COLO668 (cell line): ENCODE measurements around the gene TYK2.

Source experiments
- DNase-seq: peaks from one replicate; lab custom pipeline; 2025; ENCODE audit not compliant: unreplicated experiment; lab: John Stamatoyannopoulos, UW

TYK2 gene

DNA sequence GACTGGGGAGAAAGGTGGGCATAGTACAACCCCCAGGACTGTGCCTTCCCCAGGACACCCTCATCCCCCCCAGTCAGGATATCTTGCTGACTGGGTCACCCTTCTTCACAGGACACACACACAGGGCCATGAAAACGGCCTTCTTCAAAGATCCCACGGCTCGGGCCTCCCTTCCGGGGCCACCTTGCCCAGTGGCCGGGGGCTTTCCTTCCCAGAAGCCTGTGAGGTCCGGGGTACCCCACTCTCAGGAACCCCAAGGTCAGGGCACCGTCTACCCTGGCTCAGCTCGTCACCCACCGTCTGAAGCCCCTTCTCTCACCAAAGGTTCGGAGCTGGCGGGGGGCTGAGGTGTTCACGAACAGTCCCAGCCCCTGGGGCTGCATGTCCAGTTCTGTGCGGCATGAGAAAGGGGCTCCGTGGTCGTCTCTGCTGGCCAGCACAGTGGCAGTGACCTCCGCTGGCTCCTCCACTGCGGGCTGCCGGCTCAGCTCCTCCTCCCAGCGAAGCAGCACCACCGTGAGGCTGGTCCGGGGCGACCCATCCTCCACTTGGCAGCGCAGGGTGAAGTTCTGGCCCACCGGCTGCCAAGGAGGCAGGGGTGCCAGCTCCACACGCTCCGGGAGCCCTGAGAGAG is 44.9 kb downstream of the TYK2 start:
- DNase-seq: no peak

DNA sequence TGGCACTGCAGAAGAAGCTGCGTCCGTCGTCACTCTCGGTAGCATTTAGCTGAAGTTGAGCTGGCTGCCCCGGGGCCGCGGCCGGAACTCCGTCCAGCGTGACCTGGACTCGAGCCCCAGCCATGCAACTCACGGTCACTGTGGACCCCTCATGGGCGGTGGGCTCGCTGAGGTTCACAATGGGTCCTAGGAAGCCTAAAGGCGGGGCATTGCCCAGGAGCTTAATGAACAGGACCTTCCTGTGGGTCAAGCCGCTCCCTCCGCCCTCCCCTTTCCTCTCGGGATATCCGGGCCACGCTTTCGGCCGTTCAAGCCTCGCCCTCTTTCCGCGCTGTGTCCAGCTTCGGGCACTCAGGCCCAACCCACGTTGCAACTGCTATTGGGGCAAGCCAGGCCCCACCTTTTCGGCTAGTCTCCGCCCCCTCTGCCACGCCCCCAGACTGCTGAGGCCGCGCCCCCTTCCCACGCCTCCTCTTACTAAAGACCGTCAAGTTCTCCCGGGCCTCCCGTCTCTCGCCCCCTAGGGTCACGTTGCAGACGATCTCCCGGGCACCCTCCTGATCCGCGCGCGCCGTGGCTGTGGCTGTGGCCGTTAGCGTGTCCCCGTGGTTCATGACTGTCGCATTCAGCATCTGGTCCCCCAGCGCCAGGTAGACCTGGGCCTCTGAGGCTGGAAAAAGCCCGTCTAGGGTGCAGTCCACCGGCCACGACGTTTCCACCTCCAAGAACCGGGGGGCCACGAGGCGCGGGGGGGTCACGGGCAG is 45.6 kb downstream of the TYK2 start:
- peak; percentile 77 for DNase-seq

DNA sequence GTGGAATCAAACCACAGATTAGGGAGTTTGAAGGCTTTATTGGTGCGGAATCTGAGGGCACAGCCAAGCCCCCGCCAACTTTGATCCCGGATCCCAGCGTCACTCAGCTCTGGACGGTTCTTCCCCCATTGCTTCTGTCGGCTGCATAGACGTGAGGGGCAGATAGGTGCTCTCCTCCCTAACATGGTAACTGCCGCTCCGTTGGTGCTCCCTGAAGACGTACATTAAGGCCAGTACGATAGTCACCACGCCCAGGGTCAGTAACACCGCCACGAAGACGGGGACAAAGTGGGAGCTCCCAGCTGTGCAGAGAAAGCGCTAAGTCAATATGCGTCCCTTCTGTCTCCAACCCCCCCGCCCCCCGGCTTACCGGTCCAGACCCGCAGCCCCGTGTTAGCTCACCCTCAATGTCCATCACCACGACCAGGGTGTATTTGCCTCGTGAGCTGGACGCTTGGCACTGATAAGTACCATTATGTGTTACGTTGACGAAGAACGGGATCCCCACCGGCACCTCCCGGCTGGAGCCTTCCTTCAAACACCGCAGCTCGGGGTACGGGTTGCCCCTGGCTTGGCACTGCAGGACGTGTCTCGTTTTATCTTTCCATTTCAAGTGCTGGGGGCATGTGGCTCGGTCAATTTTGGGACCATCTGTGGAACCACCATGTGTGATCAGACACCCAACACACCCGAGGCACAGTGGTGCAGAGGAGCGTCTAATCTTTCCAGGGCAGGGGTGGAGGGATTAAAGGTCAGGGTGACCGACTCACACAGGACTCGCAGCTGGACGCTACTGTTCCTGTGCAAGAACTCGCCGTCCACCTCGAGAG is 46.4 kb downstream of the TYK2 start:
- no peak for DNase-seq

DNA sequence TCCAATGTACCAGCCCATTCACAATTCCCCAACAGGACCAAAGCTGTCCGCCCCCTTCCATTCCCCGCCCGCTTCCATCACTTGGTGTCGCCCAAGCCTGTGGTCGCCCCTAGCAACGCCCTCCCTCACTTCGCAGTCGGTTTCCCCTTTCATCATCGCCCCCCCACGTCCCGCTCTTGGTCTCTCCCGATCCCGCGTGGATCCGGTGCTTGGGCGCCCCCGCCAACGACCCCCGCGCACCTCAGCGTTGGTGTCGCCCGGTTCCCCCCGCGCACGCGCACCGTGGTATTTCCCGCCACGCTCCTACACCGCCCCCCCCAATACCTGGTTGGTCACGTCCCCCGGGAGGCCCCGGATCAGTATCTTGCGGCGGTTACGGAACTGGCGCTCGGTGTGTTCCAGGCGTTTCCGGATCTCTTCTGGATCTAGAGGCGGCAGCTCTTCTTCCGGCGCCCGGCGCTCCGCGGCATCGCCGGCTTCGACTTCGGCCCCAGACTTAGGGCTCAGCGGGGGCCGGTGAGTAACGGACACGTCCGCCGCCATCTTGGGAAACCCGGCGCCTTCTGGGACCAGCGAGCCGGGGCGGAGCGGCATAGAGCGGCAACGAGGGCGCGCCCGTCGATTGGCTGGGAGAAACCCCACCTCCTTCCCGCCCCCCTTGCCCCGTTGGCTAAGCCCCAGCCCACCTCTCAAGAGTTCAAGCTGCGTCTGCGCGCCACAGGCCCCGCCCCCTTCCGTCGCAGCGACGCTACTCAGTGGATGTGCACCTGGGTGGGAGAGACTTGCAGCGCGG is 47.2 kb downstream of the TYK2 start, which contains the start of gene RAVER1:
Gene RAVER1, minus strand, starts transcription at position 565 of the 793 bp plus-strand sequence. Its CDS starts 22 bp downstream, at position 543.
- DNase-seq: peak; percentile 98

DNA sequence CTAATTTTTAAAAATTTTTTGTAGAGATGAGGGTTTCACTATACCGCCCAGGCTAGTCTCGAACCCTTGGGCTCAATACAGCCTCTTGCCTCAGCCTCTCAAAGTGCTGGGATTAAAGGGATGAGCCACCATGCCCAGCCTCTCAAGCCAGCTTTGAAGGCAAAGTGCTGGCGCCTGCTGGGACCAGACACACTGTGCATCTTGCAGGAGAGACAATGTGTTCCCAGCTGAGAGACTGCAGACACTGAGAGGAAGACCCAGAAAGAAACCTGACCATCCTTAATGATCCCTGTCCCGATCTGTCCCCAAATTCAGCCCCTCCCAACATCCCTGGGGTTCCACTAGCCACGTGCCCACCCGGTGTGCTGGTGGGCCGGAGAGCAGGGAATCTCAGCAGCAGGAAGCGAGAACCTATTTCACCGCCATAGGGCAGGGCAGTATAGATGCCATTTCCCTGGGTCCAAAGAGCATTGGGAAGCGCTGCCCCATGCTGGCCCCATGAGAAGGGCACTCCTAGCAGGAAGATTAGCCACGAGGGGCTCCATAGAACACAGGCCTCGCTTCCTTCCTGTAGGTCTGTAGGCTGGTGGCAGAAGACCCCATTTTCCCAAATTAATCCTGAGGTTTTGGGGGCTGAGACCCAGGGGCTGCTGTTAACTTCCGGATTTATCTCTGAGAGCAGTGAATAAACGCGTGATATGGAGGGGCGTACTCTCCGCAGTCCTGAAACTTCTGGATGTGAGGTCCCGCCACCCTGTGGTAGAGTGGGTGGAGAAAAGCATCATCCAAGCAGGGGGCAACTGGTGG is 48.0 kb downstream of the TYK2 start:
- peak; percentile 41 for DNase-seq

DNA sequence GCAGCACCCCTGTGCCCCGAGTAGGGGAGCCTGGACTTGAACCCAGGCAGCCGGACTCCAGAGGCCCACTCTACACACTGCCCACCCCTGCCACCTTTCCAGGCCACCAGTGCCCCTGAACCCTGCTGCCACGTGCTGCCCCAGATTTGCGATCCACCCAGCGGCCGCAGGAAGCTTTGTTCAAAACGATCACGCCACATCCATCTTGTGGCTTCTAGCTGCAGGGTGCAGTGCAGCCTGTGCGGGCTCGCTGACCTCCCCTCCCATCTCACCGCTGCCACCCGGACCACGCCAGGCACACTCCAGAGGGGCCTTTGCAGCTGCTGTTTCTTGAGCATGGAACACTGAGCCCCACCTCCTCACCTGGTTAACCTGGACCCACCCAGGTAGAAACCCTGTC is 50.8 kb downstream of the TYK2 start:
- no peak for DNase-seq

DNA sequence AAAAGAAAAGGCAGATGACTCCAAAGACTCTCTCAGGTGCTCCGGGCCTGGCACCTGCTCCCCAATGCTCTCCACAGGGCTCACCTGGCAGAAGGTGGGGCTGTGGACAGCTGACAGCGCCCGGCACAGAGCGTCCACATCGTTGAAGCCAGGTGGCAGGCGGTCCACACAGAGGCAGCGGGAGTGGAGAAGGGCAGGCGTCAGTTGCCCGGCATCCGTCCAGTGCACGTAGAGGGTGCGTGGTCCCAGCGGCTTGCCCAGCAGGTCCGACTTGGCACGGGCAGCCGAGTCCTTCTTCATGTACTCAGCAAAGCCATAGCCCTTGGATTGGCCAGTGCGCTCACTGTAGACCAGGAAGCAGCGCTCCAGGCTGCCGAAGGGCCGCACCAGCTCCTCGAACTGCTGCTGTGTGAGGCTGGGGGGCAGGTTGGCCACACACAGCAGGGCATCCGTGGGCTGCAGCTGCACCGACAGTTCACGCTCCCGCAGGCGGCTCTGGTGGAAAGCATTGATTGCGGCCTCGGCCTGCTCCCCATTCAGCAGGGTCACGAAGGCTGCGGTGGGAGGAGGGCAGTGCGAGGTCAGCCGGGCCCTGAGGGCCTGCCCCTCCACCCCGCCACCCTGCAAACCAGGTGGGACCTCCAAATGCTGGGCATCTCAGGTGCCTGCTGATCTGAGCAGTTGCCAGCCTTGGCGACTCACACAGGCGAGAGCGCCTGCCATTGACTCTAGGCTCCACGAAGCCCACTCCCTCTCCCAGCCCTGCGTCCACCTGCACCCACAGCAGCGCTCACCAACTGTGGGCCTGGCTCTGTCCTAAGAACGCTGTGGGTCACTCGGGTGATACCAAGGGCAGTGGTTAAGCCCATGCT is 51.6 kb downstream of the TYK2 start:
- no peak for DNase-seq

DNA sequence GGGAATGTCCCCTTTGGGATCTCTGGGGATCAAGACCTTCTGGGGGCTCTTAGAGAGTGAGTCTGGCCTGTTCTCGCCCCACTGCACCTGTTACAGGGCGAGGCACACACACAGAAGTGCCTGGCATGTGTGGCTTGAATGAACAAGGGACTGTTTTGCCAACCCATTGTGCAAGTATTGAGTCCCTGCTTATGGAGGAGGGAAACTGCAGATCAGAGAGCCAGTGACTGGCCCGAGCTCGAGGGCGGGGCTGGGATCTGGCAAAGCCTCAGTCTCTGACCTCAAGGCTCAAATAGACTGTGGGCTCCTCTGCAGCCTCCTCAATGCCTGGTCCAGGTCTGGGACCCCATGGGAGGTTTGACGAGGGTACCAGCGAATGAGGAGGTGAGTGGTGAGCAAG is 52.6 kb downstream of the TYK2 start:
- no peak for DNase-seq

DNA sequence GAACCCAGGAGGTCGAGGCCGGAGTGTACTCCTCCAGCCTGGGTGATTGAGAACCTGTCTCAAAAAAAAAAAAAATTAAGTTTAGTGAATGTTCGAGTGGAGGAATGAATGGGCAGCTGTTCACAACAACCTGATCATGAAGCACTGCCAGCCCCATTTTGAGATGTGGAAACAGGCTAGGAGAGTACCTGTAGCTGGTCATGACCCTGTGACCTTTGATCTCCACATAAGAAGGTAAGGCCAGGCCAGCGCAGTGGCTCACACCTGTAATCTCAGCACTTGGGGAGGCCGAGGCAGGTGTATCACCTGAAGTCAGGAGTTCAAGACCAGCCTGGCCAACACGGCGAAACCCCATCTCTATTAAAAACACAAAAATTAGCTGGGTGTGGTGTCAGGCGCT is 54.6 kb downstream of the TYK2 start:
- DNase-seq: no peak

DNA sequence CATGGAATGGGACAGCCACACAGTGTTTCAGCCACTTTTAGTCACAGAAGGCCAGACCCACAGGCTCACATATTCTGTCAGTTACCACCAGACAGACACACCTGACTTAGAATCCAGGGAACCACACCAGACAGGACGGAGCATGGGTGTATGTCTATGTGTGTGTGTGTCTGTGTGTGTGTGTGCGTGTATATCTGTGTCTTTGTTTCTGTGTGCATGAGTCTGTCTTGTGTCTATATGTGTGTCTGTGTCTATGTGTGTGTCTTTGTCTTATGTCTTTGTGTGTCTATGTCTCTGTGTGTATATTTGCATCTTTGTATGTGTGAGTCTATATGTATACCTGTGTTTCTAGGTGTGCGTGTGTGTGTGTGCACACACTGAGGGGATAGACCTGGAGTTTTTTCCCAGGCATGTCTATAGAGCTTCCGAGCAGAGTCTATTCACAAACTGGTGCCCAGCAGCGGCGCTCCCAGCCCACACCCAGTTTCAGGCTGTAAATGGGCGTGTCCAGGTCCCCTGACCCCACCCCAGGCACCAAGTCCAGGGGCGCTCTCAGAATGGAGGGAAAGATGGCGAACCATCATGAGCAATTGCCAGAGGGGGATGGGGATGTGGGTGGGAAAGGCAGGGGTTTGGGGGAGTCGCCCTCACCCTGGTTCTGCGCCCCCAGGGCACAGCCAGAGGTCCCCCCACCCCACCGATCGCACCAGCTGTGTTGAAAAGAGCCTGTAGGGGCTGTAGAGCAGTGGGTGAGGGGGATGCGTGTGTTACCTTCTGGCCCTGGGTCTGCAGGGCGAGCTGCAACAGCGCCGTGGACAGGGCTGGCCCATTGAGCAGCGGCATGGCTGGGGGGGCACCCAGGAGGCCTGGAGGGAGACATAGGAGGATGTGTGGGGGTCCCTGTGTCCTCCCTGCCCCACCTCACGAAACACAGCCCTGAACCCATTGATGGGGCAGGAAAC is 58.2 kb downstream of the TYK2 start:
- DNase-seq: no peak

DNA sequence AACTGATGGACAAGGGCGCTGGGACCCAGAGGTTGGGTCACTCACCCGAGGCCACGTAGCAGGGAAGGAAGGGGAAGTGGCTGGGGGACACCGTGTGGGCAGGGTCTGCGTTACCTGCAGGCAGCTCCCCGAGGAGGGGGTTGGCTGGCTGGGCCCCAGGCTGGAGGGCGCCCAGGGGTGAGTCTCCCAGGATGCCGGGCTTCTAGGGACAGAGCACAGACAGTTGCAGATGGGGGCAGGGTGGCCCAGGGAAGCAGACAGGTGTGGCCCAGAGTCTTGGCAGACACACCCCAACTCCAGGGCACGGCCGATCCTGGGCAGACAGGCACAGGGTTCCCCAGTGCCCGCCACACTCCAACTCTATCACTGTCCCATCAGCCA is 59.0 kb downstream of the TYK2 start:
- no peak for DNase-seq

DNA sequence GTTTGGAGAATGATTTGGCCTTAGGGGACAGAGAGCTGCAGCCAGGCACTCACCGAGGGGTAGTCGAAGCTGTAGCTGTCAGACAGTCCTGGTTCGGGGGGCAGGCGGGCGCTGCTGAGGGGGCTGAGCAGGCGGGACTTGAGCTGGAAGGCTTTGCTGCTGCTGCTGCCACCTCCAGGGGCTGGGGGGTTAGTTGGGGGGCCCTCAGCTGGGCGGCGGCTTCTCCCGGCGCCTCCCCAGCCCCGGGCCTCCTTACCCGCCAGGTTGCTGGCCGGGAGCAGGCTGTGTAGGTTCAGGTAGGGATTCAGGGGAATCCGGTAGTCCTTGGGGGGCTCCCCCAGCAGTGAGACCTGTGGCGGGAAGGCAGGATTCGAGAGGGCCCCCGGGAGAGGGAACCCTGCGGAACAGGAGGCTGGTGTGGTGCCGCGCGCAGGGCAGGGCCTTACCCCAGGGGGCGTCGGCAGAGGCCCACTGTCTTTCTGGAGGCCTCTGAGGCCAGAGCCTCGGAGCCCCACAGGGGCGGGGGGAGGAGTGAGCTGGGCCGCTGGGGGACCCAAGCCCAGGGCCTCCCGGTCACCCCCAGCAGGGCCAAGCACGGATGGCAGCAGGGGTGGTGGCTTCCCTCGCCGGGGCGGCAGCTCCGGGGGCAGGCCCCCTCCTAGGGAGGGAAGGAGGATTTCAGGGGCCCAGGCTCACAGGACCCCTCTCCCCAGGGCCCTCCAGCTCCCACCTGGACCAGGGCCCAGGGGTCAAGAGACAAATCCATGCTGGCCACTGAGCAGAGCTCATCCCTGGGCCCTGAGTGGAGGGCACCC is 59.6 kb downstream of the TYK2 start:
- no peak for DNase-seq

DNA sequence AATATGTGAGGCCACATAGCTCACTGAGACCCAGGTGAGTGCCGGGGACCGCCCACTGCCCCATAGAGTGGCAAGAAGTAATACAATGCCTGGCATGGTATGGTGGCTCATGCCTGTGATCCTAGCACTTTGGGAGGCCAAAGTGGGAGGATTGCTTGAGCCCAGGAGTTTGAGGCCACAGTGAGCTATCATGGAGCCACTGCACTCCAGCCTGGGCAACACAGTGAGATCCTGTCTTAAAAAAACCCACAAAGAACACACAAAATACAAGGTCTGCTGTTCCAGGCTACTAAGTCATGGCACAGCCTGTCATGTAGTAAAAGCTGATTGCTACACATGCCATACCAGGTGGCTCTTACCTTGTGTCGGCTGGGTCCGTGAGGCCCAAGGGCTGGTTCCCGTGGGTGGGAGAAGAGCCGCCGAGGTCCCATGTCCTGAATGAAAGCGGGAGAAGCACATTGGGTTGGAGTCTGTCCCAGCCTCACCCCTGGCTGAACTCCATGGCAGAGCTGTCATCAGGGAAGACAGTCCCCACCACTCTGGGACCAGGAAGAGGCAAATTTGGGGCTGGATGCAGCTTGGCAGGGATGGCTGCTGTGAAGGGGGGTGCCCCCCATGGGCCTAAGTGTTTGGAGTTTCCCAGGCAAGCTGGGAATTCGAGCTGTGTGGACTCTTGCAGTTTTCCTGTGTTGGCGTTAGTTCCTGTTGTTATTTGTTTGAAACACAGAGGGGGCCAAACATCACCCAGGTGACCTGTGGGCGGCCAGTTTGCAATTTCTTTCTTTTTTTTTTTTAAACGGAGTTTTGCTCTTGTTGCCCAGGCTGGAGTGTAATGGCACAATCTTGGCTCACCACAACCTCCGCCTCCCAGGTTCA is 61.3 kb downstream of the TYK2 start:
- no peak for DNase-seq

DNA sequence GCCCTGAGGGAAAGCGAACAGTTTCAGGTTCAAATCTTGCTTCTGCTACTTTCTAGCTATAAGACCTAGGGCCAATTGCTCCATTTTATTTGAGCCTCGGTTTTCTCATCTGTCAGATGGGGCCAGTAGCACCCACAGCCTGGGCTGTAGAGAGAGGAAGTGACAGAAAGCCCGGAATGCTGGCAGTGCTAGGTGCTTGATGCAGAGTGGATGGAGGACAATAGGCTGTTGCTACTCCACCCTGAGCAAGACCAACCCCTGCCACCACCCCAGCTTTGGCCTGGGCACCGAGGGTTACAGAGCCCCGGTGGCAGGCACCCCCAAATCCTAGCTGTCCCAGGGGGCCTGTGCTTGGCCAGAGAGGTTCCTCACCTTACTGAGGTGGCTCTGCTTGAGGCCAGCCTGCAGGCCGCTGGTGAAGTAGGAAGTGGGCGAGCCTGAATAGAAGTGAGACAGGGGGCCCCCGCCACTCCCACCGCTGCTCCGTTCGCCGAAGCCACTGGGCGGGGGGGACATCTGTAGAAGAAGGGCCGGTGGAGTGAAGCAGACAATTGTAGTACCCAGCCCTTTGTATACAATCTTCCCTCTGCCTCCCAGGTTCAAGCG is 62.4 kb downstream of the TYK2 start:
- no peak for DNase-seq

DNA sequence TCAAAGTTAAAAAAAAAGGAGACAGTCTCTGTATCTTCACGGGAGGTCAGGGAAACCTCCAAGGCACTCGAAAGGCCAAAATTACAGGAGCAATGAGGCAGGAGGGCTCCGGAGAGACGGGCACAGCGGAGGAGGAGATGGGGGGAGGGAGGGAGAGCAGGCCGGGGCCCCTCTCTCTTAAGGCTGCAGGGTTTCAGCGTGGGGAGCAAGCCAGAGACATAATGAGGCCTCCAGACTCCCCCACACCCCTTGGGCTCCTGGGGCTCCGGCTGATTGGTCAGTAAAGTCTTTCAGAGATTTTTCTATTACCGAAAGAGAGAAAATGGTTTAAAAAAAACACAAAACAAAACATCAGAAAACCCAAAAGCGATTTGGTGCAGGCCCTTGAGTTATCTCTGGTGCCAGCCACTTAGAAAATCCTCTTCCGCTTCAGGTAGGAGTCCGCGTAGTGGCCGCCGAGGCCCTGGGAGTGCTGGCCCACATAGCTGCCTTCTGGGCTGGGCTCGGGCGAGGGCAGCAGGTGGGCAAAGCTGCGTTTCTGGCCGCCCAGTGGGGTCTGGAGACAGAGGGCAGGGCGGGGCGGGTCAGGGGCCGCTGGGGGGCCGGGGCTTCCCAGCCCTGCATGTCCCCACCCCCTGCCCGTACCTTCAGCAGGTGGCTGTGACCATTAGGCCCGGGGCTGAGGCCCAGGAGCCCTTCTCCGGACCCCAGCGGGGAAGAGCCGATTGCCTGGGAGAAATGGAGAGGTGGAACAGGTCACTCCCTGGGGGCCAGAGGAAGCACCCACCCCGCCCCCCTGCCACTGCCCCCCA is 63.1 kb downstream of the TYK2 start:
- DNase-seq: no peak
